ENCODE data around the gene NPFF.

NPFF gene

GRCh38 chr12:53495903-53496751, 11.2 kb downstream of the NPFF start:
- Mint-ChIP-seq H3K4me1 (ENCODE audit: low read depth) (peaks cover 43% of the 10 kb centered on the region), H3K36me3 (ENCODE audit: low read depth) (peaks cover 6% of the 10 kb centered on the region), H3K9me3 (no peaks in the 10 kb centered on the region), H3K27ac (no peak overlapping the region), H3K27me3 (ENCODE audit: low read depth) (no peaks in the 10 kb centered on the region), H3K4me3 (no peak overlapping the region)
- no peak for DNase-seq (ENCODE audit: low spot score)

- no peak for DNase-seq (ENCODE audit: low spot score)
- H3K27ac Mint-ChIP-seq: peak overlapping the region; percentile 72
- peaks cover 34% of the 10 kb centered on the region for H3K4me1 Mint-ChIP-seq (ENCODE audit: low read depth)
- H3K36me3 Mint-ChIP-seq (ENCODE audit: low read depth): peaks cover 6% of the 10 kb centered on the region
- peak overlapping the region; percentile 88 for H3K4me3 Mint-ChIP-seq
- no peaks in the 10 kb centered on the region for H3K9me3 Mint-ChIP-seq
- no peaks in the 10 kb centered on the region for H3K27me3 Mint-ChIP-seq (ENCODE audit: low read depth)
These were observed 13.5 kb downstream of the NPFF start for GRCh38 chr12:53493610-53494391.

GRCh38 chr12:53492830-53493609, 14.3 kb downstream of the NPFF start:
- H3K27ac Mint-ChIP-seq: peak overlapping the region; percentile 72
- DNase-seq (ENCODE audit: low spot score): peak; percentile 83

GRCh38 chr12:53492188-53492587, 15.1 kb downstream of the NPFF start:
- Mint-ChIP-seq H3K27ac (peak overlapping the region; percentile 55), H3K36me3 (ENCODE audit: low read depth) (peaks cover 11% of the 10 kb centered on the region), H3K4me3 (peak overlapping the region; percentile 71), H3K4me1 (ENCODE audit: low read depth) (peaks cover 21% of the 10 kb centered on the region), H3K27me3 (ENCODE audit: low read depth) (no peaks in the 10 kb centered on the region), H3K9me3 (no peaks in the 10 kb centered on the region)
- no peak for DNase-seq (ENCODE audit: low spot score)

More at GRCh38 chr12:53492830-53493609, 14.3 kb downstream of the NPFF start:
- H3K27me3 Mint-ChIP-seq (ENCODE audit: low read depth): no peaks in the 10 kb centered on the region
- H3K4me1 Mint-ChIP-seq (ENCODE audit: low read depth): peaks cover 28% of the 10 kb centered on the region
- H3K9me3 Mint-ChIP-seq: no peaks in the 10 kb centered on the region
- H3K4me3 Mint-ChIP-seq: peak overlapping the region; percentile 88
- peaks cover 6% of the 10 kb centered on the region for H3K36me3 Mint-ChIP-seq (ENCODE audit: low read depth)

GRCh38 chr12:53489242-53489864, 17.9 kb downstream of the NPFF start:
- H3K4me3 Mint-ChIP-seq: no peak overlapping the region

GRCh38 chr12:53486736-53487487, 20.4 kb downstream of the NPFF start:
- Mint-ChIP-seq H3K4me3 (no peak overlapping the region), H3K27me3 (ENCODE audit: low read depth) (no peaks in the 10 kb centered on the region), H3K9me3 (no peaks in the 10 kb centered on the region), H3K27ac (no peak overlapping the region), H3K4me1 (ENCODE audit: low read depth) (no peaks in the 10 kb centered on the region), H3K36me3 (ENCODE audit: low read depth) (peaks cover 33% of the 10 kb centered on the region)
- DNase-seq (ENCODE audit: low spot score): no peak

More at GRCh38 chr12:53489242-53489864, 17.9 kb downstream of the NPFF start:
- Mint-ChIP-seq H3K27me3 (ENCODE audit: low read depth) (no peaks in the 10 kb centered on the region), H3K9me3 (no peaks in the 10 kb centered on the region), H3K36me3 (ENCODE audit: low read depth) (peaks cover 19% of the 10 kb centered on the region), H3K27ac (no peak overlapping the region), H3K4me1 (ENCODE audit: low read depth) (peaks cover 17% of the 10 kb centered on the region)
- DNase-seq (ENCODE audit: low spot score): no peak

GRCh38 chr12:53485955-53486735, 21.1 kb downstream of the NPFF start:
- Mint-ChIP-seq H3K4me1 (ENCODE audit: low read depth) (no peaks in the 10 kb centered on the region), H3K9me3 (no peaks in the 10 kb centered on the region), H3K4me3 (no peak overlapping the region), H3K36me3 (ENCODE audit: low read depth) (peaks cover 40% of the 10 kb centered on the region), H3K27ac (no peak overlapping the region), H3K27me3 (ENCODE audit: low read depth) (no peaks in the 10 kb centered on the region)
- no peak for DNase-seq (ENCODE audit: low spot score)

- H3K27ac Mint-ChIP-seq: no peak overlapping the region
- DNase-seq (ENCODE audit: low spot score): no peak
- H3K27me3 Mint-ChIP-seq (ENCODE audit: low read depth): no peaks in the 10 kb centered on the region
- no peaks in the 10 kb centered on the region for H3K4me1 Mint-ChIP-seq (ENCODE audit: low read depth)
- peaks cover 48% of the 10 kb centered on the region for H3K36me3 Mint-ChIP-seq (ENCODE audit: low read depth)
- no peak overlapping the region for H3K4me3 Mint-ChIP-seq
- no peaks in the 10 kb centered on the region for H3K9me3 Mint-ChIP-seq
These were observed 22.4 kb downstream of the NPFF start for GRCh38 chr12:53484686-53485575.

GRCh38 chr12:53483979-53484377, 23.3 kb downstream of the NPFF start:
- DNase-seq (ENCODE audit: low spot score): no peak
- Mint-ChIP-seq H3K27me3 (ENCODE audit: low read depth) (no peaks in the 10 kb centered on the region), H3K4me3 (no peak overlapping the region), H3K27ac (no peak overlapping the region), H3K36me3 (ENCODE audit: low read depth) (peaks cover 56% of the 10 kb centered on the region), H3K9me3 (no peaks in the 10 kb centered on the region), H3K4me1 (ENCODE audit: low read depth) (no peaks in the 10 kb centered on the region)

GRCh38 chr12:53483225-53483978, 23.9 kb downstream of the NPFF start:
- H3K27me3 Mint-ChIP-seq (ENCODE audit: low read depth): no peaks in the 10 kb centered on the region
- no peaks in the 10 kb centered on the region for H3K9me3 Mint-ChIP-seq
- no peak overlapping the region for H3K27ac Mint-ChIP-seq
- no peaks in the 10 kb centered on the region for H3K4me1 Mint-ChIP-seq (ENCODE audit: low read depth)
- H3K4me3 Mint-ChIP-seq: no peak overlapping the region
- H3K36me3 Mint-ChIP-seq (ENCODE audit: low read depth): peaks cover 56% of the 10 kb centered on the region
- DNase-seq (ENCODE audit: low spot score): no peak

- no peaks in the 10 kb centered on the region for H3K9me3 Mint-ChIP-seq
- no peak for DNase-seq (ENCODE audit: low spot score)
- no peaks in the 10 kb centered on the region for H3K4me1 Mint-ChIP-seq (ENCODE audit: low read depth)
- H3K36me3 Mint-ChIP-seq (ENCODE audit: low read depth): peaks cover 58% of the 10 kb centered on the region
- no peak overlapping the region for H3K27ac Mint-ChIP-seq
- no peaks in the 10 kb centered on the region for H3K27me3 Mint-ChIP-seq (ENCODE audit: low read depth)
- H3K4me3 Mint-ChIP-seq: no peak overlapping the region
These were observed 24.6 kb downstream of the NPFF start for GRCh38 chr12:53482626-53483168.

Measured in T-helper 2 cell treated with Interferon-gamma antibody and Interleukin-4, amounts not matched to agents 5 μg/mL and 100 μg/mL, for 36 hours (primary cell).